Measurements from ENCODE around the gene EFS.

EFS gene

DNA sequence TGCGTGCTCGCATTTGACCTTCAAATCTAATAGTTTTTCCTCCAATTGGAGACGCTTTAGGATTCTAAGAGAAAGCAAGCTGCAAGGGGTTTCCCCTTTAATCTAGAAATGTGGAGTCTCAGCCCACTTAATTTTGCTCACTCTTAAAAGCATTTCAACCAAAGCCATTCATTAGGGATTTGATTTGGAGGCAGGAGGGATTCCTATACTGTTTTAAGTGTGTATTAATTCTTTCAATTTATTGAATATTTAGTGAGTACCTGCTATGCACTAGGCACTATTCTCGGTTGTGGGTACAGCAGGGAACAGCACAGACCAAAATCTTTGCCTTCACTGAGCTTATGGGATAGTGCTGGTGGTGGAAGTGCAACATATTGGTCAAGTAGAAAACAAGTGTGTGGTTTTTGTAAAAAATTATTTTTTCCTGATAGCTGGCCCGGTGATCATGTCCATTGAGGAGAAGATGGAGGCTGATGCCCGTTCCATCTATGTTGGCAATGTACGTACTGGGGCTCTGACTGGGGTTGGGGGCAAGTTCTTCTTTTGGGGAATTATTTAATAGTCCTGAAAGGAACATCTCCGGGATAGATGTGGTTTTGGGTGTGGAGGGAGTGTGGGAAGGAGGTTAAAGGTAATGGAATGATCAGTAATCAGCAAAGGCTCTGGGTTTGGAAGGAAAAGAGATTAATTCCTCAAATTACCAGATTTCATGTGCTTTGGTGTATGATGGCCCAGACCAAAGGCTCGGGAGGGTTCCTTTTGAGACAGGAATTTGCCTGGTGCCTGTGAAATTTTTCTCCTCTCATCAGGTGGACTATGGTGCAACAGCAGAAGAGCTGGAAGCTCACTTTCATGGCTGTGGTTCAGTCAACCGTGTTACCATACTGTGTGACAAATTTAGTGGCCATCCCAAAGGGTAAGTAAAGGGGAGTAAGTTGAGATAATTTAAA is 42.1 kb downstream of the EFS start:
- peaks cover 22% of the 10 kb centered on the region for H4K20me1 ChIP-seq (ENCODE audit: insufficient read depth, low read length)
- no peak for DNase-seq
- peak overlapping the region; percentile 83 for H3K4me2 ChIP-seq (ENCODE audit: insufficient read depth, low read length)
- peak overlapping the region; percentile 82 for H3K9ac ChIP-seq (ENCODE audit: low read depth, low read length)
- peaks cover 36% of the 10 kb centered on the region for H3K36me3 ChIP-seq (ENCODE audit: insufficient read depth, low read length)
- peaks cover 36% of the 10 kb centered on the region for H3K4me1 ChIP-seq (ENCODE audit: insufficient read depth, low read length)
- peaks cover 33% of the 10 kb centered on the region for H3K79me2 ChIP-seq (ENCODE audit: insufficient read depth, low read length)
- H3K4me3 ChIP-seq (ENCODE audit: low read depth in 1 of 2, low read length in 2 of 2) = peak overlapping the region; percentile 96 to 97; a peak in 3 of 4 replicates
- H3K27me3 ChIP-seq (ENCODE audit: insufficient read depth, low read length, poor library complexity) = no peaks in the 10 kb centered on the region
- no peak overlapping the region for H2AFZ ChIP-seq (ENCODE audit: low read depth, low read length)
- H3K9me3 ChIP-seq (ENCODE audit: insufficient read depth, low read length, severe bottlenecking) = no peaks in the 10 kb centered on the region
- H3K27ac ChIP-seq (ENCODE audit: low read length) = peak overlapping the region; percentile 88
- no peak for ATAC-seq (ENCODE audit: insufficient read depth, low read depth)
- TF ChIP-seq, protein P1, sequence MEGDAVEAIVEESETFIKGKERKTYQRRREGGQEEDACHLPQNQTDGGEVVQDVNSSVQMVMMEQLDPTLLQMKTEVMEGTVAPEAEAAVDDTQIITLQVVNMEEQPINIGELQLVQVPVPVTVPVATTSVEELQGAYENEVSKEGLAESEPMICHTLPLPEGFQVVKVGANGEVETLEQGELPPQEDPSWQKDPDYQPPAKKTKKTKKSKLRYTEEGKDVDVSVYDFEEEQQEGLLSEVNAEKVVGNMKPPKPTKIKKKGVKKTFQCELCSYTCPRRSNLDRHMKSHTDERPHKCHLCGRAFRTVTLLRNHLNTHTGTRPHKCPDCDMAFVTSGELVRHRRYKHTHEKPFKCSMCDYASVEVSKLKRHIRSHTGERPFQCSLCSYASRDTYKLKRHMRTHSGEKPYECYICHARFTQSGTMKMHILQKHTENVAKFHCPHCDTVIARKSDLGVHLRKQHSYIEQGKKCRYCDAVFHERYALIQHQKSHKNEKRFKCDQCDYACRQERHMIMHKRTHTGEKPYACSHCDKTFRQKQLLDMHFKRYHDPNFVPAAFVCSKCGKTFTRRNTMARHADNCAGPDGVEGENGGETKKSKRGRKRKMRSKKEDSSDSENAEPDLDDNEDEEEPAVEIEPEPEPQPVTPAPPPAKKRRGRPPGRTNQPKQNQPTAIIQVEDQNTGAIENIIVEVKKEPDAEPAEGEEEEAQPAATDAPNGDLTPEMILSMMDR (IDR thresholded peaks at IDR 0.05; ENCODE audit: borderline replicate concordance, extremely low read depth, low read length, poor library complexity, severe bottlenecking) = no peak
- no peak for TF ChIP-seq EZH2 (IDR thresholded peaks at IDR 0.05; ENCODE audit: borderline replicate concordance, low read depth, low read length, severe bottlenecking)

DNA sequence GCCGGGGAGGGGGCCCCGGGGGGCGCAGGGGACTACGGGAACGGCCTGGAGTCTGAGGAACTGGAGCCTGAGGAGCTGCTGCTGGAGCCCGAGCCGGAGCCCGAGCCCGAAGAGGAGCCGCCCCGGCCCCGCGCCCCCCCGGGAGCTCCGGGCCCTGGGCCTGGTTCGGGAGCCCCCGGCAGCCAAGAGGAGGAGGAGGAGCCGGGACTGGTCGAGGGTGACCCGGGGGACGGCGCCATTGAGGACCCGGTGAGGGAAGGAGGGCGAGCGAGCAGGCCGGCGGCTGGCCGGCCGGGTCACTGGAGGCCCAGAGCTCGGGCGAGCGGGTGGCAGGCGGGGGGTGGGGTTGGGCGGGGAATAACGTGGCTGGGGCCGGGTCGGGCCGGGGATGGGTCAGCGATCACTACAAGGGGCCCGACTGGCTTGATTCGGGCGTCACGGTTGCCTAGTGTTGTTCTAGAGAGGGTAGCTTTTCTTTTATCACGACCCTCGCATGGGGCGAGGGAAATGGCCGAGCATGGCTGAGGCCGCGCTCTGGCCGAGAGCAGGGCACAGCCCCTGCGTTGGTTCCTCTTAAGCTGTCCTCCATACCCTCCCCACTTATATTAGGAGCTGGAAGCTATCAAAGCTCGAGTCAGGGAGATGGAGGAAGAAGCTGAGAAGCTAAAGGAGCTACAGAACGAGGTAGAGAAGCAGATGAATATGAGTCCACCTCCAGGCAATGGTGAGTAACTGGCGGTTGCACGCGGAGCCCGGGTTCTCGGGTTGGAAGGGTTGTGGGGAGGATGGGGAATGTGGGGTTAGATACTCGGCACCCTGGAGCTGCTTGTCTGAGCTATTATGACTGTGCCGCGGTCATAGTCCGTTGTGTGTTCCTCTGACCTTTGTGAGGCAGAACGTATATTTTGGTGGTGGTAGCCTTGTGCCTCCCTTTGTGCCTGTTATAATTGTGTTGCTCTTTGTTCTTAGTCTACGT is 43.1 kb downstream of the EFS start:
- Histone ChIP-seq H2AFZ (ENCODE audit: low read depth, low read length) (peak overlapping the region; percentile 66; the same call in 1 of the 2 replicates), H3K4me1 (ENCODE audit: insufficient read depth, low read length) (peaks cover 36% of the 10 kb centered on the region), H3K27me3 (ENCODE audit: insufficient read depth, low read length, poor library complexity) (no peaks in the 10 kb centered on the region), H4K20me1 (ENCODE audit: insufficient read depth, low read length) (peaks cover 22% of the 10 kb centered on the region), H3K27ac (ENCODE audit: low read length) (peak overlapping the region; percentile 88), H3K9me3 (ENCODE audit: insufficient read depth, low read length, severe bottlenecking) (no peaks in the 10 kb centered on the region), H3K79me2 (ENCODE audit: insufficient read depth, low read length) (peaks cover 33% of the 10 kb centered on the region), H3K36me3 (ENCODE audit: insufficient read depth, low read length) (peaks cover 36% of the 10 kb centered on the region), H3K9ac (ENCODE audit: low read depth, low read length) (peak overlapping the region; percentile 82), H3K4me2 (ENCODE audit: insufficient read depth, low read length) (peak overlapping the region; percentile 83), H3K4me3 (ENCODE audit: low read depth in 1 of 2, low read length in 2 of 2) (peak overlapping the region; percentile 96 to 97)
- ATAC-seq (ENCODE audit: insufficient read depth, low read depth) = no peak
- TF ChIP-seq EZH2 (IDR thresholded peaks at IDR 0.05; ENCODE audit: borderline replicate concordance, low read depth, low read length, severe bottlenecking) = no peak
- TF ChIP-seq, protein P1 (IDR thresholded peaks at IDR 0.05; ENCODE audit: borderline replicate concordance, extremely low read depth, low read length, poor library complexity, severe bottlenecking) = no peak
- DNase-seq = peak; percentile 46

DNA sequence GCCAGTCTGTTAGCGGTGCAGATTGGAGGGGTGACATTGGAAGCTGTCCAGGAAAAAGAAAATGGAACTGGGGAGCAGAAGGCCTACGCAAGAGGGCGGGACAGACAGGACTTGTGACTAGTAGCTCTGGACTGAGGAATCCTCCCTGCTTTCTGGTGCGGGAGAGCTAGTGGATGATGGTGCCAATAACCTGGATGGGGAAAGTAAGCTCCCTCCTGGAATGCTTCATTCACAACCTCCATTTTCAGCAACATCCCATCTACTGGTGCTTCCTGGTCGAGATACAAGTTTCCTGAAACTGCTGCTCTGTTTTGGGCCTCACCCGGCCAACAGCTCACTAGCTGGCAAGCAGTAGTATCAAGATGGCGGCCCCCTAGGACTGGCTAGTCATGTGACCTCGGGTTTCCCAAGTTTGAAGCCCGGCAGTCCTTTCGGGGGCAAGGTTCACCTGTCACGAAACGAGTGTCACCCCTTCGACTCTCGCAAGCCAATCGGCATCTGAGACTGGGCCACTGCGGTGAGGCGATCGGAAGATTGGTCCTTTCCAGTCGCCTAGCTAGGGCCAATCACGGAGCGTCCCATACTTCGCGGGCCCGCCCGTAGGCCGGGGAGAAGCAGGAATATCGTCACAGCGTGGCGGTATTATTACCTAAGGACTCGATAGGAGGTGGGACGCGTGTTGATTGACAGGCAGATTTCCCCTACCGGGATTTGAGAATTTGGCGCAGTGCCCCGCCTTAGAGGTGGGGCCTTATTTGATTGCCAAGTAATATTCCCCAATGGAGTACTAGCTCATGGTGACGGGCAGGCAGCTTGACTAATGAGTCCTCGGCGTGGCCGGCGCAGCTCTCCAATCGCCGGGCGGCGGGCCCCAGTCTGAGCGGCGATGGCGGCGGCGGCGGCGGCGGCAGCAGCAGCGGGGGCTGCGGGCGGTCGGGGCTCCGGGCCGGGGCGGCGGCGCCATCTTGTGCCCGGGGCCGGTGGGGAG is 44.1 kb downstream of the EFS start, which contains the start of gene PABPN1:
Gene PABPN1, plus strand, starts transcription at position 874 of the 988 bp plus-strand sequence. Its CDS starts 13 bp downstream, at position 887.
- peak; percentile 91 for ATAC-seq (ENCODE audit: insufficient read depth, low read depth)
- peaks cover 36% of the 10 kb centered on the region for H3K36me3 ChIP-seq (ENCODE audit: insufficient read depth, low read length)
- H3K79me2 ChIP-seq (ENCODE audit: insufficient read depth, low read length) = peaks cover 33% of the 10 kb centered on the region

More for the DNA sequence above, 44.1 kb downstream of the EFS start, which contains the start of gene PABPN1:
- H3K4me1 ChIP-seq (ENCODE audit: insufficient read depth, low read length) = peaks cover 36% of the 10 kb centered on the region
- H3K9me3 ChIP-seq (ENCODE audit: insufficient read depth, low read length, severe bottlenecking) = no peaks in the 10 kb centered on the region
- H3K4me3 ChIP-seq (ENCODE audit: low read depth in 1 of 2, low read length in 2 of 2) = peak within 1 kb of the TSS; percentile 96 to 97
- H3K27ac ChIP-seq (ENCODE audit: low read length) = peak within 1 kb of the TSS; percentile 94
- H4K20me1 ChIP-seq (ENCODE audit: insufficient read depth, low read length) = peaks cover 22% of the 10 kb centered on the region
- peak within 1 kb of the TSS; percentile 82 for H3K9ac ChIP-seq (ENCODE audit: low read depth, low read length)
- TF ChIP-seq, protein P1 (IDR thresholded peaks at IDR 0.05; ENCODE audit: borderline replicate concordance, extremely low read depth, low read length, poor library complexity, severe bottlenecking) = no peak
- no peak for TF ChIP-seq EZH2 (IDR thresholded peaks at IDR 0.05; ENCODE audit: borderline replicate concordance, low read depth, low read length, severe bottlenecking)
- H3K4me2 ChIP-seq (ENCODE audit: insufficient read depth, low read length) = peak within 1 kb of the TSS; percentile 83
- peak; percentile 99 for DNase-seq
- H3K27me3 ChIP-seq (ENCODE audit: insufficient read depth, low read length, poor library complexity) = no peaks in the 10 kb centered on the region
- H2AFZ ChIP-seq (ENCODE audit: low read depth, low read length) = peak within 1 kb of the TSS; percentile 81
